Stimulated activated CD4-positive, alpha-beta T cell treated with anti-CD3 and anti-CD28 coated beads, Interleukin-4, amount 100 ng/mL, for 48 hours (primary cell): Measurements from ENCODE around the gene BTG1.

ENCODE experiments used
- DNase-seq, 2 donors: peaks; one replicate each; pipeline ENCODE4 v3.0.0-alpha.2; 2020; ENCODE audit warnings: low read depth in 2 of 2

The BTG1 gene, protein sequence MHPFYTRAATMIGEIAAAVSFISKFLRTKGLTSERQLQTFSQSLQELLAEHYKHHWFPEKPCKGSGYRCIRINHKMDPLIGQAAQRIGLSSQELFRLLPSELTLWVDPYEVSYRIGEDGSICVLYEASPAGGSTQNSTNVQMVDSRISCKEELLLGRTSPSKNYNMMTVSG

DNA sequence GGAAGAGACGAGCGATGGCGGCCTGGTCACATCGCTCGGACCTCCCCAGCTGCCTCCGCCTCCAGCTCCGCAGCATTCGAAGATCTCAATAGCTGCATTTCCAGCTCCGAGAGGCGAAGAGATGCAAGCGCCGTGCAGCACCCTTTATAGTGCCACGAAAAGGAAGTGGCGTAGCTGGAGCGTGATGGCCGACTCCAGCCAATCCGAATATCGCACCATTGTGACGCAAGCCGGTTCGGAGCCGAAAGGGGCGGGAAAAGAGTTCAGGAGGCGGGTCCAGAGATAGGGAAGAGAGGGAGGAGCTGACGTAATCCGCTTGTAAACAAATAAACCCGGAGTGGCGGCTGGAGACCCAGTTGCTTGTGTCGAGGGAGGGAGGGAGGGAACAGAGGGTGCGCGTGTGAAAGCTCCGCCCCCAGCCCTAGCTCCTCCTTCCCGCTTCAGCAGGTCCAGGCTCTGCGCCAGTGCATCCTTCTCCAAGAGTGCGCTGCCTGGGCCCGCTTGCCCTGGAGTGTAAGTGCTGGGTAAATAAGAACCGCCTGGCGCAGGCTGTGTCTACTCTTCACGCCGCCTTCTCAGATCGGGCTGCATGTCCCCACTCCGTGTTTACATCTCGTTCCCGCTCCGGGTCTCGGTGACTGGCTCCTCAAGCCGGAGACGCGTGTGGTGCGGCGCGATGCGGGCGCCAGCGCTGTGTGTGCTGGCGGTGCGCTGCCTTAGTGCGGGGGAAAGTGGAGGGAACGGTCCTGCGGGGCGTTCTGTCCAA is at the start of gene BTG1:
Gene BTG1, minus strand, starts transcription at position 116 of the 766 bp plus-strand sequence. CDS start 311 bp downstream, outside the sequence.
- peak; percentile 95 to 98 for DNase-seq

DNA sequence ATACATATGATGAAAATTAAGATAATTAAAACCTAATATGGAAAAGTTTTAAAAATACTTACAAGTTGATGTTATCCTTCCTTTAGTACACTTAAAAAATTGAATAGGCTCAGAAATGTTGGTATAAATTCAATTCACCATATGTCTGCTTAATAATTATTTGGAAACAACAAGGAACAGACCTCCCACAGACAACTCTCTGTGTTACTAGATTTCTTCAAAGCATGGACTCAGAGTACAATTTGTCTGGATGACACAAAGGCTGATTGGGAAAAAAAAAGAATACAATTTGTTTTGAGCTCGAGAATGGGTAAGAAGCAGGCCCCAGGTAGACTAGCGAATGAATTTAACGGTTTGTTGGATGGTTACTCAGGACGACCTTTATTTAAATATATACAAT is 48.9 kb upstream of the BTG1 start:
- DNase-seq: no peak

DNA sequence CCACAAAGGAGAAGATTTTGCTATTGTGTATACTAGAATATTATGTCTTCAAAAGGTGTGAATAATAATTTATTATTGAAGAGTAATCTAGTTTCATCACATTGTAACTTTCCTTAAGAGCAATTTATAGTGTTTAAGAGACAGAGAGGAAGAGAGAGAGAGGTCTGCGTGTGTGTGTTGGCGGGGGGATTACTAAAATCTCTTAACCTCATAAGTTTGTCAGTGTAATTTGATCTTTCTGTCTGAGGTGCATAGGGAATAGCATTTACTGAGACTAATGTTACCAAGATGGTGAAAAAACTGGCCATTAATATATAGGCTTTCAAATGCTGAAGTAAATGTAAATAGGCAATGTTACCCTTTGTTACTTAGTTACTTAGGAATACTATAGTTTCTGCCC is 48.2 kb upstream of the BTG1 start:
- no peak for DNase-seq

DNA sequence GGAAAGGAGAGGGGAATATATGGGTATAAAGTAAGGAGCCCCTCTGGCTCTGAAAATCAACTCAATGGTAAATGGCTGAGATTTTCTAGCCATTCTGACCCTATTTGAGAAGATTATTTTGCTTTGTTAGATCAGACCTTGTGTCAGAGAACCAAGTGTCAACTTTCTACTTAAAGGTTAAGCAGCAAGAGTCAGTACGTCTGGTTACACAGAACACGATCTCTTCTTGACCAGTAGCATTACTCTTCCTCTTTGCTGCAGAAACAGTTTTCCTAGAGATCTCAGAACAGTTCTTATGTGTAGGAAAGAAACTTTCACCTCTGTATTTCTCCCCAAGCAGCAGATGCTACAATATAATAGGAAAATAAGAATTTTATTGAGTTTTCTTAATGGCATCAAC is 47.4 kb upstream of the BTG1 start:
- no peak for DNase-seq

DNA sequence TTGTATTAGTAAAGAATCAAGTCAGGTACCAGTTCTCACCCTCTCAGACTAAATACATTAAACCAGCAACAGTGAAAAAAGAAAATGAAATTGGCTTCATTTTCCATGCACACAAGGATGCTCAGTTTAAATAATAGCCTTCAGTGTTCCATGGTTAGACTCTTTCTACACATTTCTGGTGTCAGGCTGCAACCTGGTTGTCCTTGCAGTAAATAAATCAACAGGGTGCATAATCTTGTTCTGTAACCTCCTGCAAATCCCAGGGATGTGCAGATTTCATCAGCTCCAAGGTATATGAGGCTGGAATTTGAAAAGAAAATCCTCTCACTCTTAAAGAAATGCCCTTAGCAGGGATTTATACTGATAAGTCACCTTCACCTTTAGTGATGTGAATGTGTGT is 46.7 kb upstream of the BTG1 start:
- no peak for DNase-seq

DNA sequence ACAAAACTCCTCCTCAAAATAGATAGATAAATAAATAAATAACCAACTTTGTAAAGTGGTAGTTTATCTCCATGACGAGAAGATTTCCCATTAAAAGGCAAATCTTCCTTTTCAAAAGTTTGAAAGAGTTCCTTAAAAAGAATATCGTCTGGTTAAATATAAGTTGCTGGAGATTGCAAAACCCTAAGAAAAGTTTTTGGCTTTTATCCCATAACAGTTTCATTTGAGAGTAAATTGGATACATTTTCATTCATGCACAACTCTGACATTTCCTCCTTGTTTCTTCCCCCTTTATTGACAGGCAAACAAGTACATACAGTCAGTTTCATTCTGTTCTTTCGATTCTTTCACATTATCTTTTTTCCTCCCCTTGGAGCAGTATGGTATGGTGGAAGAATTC is 45.4 kb upstream of the BTG1 start:
- no peak for DNase-seq

DNA sequence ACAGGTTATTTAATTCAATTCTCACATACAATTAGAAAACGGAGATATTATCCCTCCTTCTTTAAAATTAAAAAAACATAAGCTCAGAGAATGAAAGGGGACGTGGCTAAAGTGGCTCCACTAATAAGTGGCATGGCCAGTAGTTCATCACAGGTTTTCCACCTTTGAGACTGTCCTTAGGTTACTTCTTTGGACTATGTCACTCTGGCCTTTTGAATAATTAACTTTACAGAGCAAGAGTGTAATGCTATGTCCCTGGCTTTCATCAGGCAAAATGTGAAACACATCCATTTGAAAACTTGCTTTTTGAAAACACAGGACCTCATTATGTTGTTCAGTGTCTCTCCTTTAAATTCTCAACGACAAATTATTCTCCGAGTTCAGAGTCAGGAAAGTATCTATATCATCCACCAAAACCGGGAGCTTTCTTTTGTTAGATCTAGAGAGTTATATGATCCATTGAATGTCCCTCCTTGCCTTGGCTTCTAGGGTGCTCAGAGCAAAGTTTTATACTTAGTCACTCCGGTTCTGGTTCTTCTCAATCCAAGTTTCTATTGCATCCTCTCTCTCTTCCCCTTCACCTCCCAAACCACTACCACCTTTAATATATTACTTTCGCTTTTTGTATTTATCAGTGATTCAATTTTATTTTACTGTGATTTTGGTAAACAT is 43.0 kb upstream of the BTG1 start:
- DNase-seq: no peak

DNA sequence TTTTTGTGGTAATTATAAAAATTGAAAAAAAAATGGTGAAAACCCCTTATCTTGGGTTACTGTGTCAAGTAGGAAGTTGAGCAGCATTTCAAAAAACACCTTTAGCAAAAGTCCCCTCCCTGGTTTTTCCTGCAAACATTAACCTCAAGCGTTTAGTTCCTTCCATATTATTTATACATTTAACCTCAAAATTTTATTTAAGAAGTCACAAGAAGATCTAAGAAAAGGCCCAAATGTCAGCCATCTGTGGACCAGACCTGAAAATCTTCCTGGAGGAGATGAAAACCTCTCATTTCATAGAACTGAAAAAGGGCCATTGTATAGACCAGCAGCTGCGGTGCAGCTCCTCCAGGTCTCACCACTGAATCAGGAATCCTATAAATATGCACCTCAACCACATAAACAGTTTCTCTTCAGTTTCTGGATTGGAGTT is 40.4 kb upstream of the BTG1 start:
- no peak for DNase-seq

DNA sequence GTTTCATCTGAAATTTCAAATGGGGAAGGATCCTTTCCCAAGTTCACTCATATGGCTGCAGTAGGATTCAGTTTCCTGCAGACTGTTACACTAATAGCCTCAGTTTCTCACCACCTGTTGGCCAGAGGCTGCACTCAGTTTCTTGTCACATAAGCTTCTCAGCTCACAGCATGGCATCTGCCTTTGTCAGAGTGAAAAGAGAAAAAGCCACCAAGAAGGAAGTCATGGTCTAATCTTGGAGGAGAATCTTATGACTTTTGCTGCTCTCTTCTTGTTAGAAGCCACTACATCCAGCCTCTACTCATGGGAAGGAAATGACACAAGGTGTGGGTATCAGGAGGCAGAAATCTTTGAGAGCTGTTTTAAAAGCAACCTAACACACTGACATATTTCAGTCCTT is 39.4 kb upstream of the BTG1 start:
- DNase-seq: no peak

DNA sequence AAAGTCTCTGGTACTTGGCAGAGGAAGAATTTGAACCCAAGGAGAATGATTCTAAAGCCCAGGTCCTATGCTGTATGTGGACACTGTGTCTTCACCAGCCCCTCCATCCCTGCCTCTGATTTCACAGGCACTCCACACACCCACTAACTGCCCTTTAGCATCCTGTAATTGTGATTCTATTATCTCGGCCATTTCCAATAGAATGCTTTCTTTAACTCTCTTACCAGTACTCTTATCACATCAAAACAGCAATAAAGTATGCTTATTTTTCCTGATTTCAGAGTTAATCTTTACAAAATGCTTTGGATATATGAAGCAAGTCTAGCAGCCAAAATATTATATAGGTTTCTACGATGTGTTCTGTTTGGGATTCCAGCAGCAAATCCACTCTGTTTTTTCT is 37.9 kb upstream of the BTG1 start:
- no peak for DNase-seq

DNA sequence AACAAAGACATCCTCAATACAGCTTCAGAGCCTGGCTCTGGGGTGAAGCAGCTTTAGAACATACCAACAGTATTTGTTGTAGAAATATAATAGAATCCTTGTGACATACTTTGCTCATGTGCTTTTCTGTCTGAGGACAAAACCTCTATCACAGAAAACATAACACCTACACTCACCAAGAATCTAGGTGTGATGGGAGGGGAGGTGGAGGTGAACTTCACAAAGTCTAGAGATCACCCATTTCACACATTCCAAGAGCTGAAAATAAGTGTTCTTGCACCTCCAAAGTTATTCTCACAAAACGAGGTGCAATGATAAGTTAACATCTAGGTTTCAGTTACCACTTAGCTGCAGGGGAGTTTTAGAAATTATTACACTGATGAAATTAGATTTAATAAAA is 32.7 kb upstream of the BTG1 start:
- no peak for DNase-seq

DNA sequence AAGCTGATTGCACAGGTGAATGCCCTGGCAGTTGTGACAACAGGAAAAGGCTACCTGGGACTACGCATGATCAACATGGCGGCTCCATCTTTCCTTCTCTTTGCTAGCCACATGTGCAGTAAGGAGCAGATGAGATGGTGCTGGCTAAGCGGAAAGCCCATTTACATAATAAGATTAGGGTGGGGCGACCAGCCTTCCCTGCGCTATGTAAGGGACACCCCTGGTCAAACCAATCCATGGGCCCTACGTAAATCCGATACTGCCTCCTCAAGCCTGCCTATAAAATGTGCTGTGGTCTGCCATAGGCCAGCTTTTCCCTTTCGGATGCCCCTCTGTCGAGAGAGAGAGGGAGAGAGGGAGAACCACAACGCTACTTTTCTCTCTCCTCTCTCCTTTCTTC is 31.0 kb upstream of the BTG1 start:
- no peak for DNase-seq

DNA sequence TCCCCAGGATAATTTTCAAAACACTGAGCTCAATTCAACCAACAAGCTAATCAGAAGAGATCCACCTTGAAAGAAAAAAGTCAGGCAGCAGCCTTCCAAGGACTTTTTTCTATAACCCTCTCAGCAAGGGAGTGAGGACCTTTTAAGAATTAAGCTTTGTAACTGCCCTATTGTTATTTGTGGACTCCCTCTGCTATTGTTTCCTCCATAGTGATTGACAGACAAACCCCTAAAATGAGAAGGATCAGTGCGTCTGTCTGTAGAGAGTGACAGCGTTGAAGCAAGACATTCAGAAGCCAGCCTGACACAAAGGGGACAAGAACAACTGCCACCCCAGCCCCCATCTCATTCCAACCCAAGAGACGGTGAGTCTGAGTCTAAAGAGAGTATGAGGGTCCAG is 30.3 kb upstream of the BTG1 start:
- no peak for DNase-seq

DNA sequence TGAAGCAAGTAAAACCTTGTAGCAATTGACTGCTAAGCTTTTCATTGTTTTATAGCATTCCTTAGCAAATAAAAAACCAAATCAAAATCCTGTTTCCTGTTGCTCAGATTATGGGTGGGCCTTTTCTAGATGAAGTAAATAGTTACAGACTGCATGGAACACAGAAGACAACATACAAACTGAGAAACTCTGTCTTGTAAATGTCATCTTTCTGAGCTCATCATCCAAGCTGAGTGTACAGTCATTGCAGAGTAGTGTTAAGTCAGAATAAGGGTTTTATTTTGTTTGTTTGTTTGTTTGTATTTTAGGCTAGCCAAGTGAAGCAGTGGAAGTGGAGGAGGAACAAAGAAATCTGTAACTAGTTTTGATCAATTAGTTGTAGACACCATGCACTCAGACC is 24.4 kb upstream of the BTG1 start:
- no peak for DNase-seq

DNA sequence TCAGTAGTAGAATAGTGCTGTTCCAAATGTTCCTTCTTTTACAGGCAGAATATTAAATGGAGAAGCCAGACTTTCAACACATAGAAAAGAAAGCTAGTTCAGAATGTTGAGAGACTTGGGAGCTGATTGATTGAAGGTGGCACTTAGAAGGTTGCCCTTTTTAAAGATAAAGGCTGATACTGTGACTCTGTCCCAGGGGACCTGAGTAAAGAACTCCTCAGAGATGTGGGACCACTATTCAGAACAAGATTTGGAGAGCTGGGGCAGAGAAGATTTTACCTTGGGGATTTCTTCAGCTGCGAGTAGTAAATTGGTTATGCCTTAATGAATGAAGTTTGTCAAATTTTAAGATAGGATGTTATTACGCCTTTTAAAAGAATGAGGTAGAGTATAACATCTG is 21.4 kb upstream of the BTG1 start:
- no peak for DNase-seq

DNA sequence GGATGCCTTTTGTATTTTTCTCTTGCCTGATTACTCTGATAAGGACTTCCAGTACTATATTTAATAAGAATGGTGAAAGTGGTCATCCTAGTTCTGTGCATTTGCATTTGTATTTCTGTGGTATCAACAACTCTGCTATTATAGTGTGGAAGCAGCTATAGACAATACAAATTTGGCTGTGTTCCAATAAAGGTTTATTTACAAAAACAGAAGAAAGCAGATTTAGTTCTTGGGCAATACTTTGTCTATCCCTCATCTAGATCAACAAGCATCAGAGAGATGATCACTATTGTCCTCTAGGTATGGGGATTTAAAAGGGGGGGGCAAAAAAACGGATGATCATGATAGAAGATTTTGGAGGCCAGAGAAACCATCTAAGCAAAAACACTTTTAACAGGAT is 19.1 kb upstream of the BTG1 start:
- DNase-seq: no peak

DNA sequence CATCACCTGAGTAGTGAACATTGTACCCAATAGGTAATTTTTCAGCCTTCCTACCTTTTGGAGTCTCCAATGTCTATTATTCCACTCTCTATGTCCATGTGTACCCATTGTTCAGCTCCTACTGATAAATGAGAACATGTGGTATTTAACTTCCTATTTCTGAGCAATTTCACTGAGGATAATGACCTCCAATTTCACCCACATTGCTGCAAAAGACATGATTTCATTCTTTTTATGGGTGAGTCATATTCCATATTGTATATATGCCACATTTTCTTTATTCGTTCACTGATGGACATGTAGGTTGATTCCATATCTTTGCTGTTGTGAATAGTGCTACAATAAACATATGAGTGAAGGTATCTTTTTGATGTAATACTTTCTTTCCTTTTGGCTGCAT is 16.4 kb upstream of the BTG1 start:
- DNase-seq: no peak

DNA sequence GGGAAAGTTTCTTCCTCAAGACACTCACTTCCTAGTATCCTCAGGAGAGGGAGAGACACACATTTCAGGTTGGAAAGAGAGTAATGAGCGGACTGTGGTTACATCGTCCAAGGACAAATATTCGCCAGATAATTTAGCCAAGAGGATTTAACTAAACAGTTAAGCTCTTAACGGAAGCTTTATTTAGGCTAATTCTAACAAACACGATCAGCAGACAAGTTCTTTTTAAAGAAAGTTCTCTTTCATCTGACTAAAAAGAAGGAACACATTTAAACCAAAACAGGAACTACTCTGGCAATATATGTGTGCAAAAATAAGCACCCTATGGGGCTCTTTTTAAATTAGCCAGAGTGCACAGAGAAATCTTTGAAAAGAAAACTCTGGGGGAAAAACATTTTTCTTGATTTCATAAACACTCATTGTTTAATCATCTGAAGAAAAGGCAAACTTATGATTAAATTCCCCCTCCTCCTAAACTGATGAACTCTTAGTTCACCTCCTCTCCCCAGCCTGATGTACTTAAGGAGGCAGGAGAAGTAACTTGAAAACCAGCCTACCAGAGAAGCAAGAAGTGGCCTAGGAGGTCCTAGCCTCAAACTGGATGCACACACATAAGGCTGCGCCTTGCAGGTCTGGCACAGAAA is 13.3 kb upstream of the BTG1 start:
- no peak for DNase-seq

DNA sequence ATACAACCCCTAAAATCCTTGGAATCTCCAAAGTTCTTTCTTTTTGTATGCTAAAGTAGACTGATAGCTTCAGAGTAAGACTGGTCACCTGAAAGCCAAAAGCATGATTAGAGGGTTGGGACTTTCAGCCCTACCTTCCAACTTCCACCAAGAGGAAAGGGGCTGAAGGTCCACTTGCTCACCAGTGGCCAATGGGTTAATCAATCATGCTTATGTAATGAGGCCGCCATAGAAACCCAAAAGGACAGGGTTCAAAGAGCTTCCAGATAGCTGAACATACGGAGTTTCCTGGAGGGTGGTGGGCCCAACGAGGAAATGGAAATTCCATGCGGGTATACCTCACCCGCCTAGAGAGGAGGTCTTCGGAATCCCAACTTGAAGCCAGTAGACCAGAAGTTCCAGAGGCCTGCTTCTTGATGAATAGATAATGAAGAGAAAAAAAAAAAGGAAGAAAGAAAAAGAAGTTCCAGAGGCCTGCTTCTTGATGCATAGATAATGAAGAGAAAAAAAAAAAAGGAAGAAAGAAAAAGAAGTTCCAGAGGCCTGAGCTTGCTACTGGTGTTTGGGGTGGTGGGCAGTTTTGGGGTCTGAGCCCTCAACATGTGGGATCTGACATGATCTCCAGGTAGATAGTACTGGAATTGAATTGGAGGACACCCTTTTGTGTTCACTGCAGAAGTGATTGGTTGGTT is 11.2 kb upstream of the BTG1 start:
- no peak for DNase-seq

DNA sequence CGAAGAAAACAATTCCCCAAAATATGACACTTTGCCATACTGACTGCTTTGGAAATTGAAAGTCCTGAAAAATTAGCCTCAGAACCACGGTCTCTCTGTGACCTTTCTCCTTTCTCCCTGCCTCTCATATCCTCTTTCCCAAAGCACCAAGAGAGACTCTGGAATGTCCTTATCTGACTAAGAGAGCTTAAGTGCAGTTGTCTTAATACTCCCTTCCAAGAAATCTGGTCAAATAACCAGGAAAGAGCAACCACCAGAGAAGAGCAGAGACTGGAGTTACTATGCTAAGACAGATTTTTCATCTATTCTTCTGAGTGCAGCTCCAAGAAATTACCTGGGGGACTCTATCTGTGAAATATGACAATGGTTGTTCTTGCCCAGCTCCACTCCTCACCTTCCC is 10.5 kb upstream of the BTG1 start:
- DNase-seq: no peak

DNA sequence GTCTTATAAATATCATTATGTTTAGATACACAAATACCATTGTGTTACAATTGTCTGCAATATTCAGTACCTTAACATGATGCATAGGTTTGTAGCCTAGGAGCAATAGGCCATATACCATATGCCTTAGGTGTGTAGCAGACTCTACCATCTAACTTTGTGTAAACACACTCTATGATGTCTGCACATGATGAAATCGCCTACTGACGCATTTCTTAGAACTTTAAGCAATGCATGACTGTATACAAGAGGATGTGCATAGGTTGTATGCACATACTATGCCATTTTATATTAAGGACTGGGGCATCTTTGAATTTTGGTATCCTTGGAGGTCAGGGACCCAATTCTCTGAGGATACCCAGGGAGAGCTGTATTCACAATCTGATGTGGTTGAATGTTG is 10.1 kb upstream of the BTG1 start:
- no peak for DNase-seq

DNA sequence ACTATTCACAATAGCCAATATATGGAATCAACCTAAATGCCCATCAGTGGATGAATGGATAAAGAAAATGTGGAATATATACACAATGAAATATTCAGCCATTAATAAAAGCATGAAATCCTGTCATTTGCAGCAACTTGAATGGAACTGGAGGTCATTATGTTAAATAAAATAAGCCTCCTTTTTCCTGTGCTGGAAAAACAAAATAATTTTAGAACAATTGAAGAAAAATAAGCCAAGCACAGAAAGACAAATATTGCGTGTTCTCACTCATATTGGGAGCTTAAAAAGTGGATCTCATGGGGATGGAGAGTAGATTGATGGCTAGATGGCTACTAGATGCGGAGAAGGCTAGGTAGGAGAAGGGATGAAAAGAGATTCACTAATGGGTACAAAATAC is 6.3 kb upstream of the BTG1 start:
- no peak for DNase-seq
